Neural cell (in vitro differentiated cells): ENCODE measurements around the gene NDE1. TPM values are rescaled to one million over a fixed set of nuclear protein-coding genes. Genes with fewer than 3 reads are reported as not detected.

Experiments used
- H2AFZ ChIP-seq: fragments of 200-600, 300-800 bp; sonication (generic), shearing (Covaris generic); 2 replicates; pipeline ENCODE4 v1.6.0; 2014; ENCODE audit warnings: low read depth, mild to moderate bottlenecking, antibody characterized with exemption, low read length, moderate library complexity
- H3F3A ChIP-seq: fragments of 200-600 bp; shearing (Covaris generic); 2 replicates; pipeline ENCODE4 v1.6.1; 2016; ENCODE audit warnings: mild to moderate bottlenecking, moderate library complexity, mixed read lengths, antibody characterized with exemption, low read length; ENCODE audit not compliant: insufficient read depth, poor library complexity, severe bottlenecking
- H3K27ac ChIP-seq: fragments of 200-600, 300-800 bp; sonication (generic), shearing (Covaris generic); 2 replicates; pipeline ENCODE4 v1.5.1; 2014; ENCODE audit warnings: mild to moderate bottlenecking, low read length, moderate library complexity
- H3K27me3 ChIP-seq: fragments of 300-800, 200-600 bp; sonication (generic), shearing (Covaris generic); 2 replicates; pipeline ENCODE4 v1.6.0; 2014; ENCODE audit warnings: mild to moderate bottlenecking, low read depth, low read length, moderate library complexity; ENCODE audit not compliant: insufficient read depth
- H3K36me3 ChIP-seq: fragments of 300-800, 200-600 bp; sonication (generic), shearing (Covaris generic); 2 replicates; pipeline ENCODE4 v1.5.1; 2014; ENCODE audit warnings: mild to moderate bottlenecking, antibody characterized with exemption, low read length, moderate library complexity; ENCODE audit not compliant: insufficient read depth
- H3K4me2 ChIP-seq: fragments of 300-800, 200-600 bp; sonication (generic), shearing (Covaris generic); 2 replicates; pipeline ENCODE4 v1.6.0; 2014; ENCODE audit warnings: mild to moderate bottlenecking, low read length
- H3K4me3 ChIP-seq: fragments of 300-800, 200-600 bp; sonication (generic), shearing (Covaris generic); 2 replicates; pipeline ENCODE4 v1.5.1; 2014; ENCODE audit warnings: mild to moderate bottlenecking, low read length, moderate library complexity
- H3K79me2 ChIP-seq: fragments of 200-600 bp; shearing (Covaris generic); replicated peaks from 2 replicates; pipeline ENCODE4 v1.6.0; 2014; ENCODE audit warnings: mild to moderate bottlenecking, low read length, moderate library complexity; ENCODE audit not compliant: insufficient read depth
- H3K9ac ChIP-seq: fragments of 300-800, 200-600 bp; sonication (generic), shearing (Covaris generic); 2 replicates; pipeline ENCODE4 v1.6.1; 2016; ENCODE audit warnings: mild to moderate bottlenecking, low read length, mixed read lengths
- H3K9me2 ChIP-seq: fragments of 200-600 bp; shearing (Covaris generic); 2 replicates; pipeline ENCODE4 v1.6.1; 2016; ENCODE audit warnings: mild to moderate bottlenecking, low read length, mixed read lengths; ENCODE audit not compliant: insufficient read depth
- H3K9me3 ChIP-seq: fragments of 200-600, 300-800 bp; sonication (generic), shearing (Covaris generic); 2 replicates; pipeline ENCODE4 v1.6.1; 2016; ENCODE audit warnings: mild to moderate bottlenecking, mixed run types, low read length, moderate library complexity, mixed read lengths
- H4K20me1 ChIP-seq: fragments of 200-600 bp; shearing (Covaris generic); 2 replicates; pipeline ENCODE4 v1.6.1; 2016; ENCODE audit warnings: mild to moderate bottlenecking, mixed run types; ENCODE audit not compliant: insufficient read depth
- EP300 ChIP-seq: fragments of 450-650 bp; conservative IDR thresholded peaks from 2 replicates; pipeline ENCODE4 v1.6.1; 2014; ENCODE audit warnings: antibody characterized with exemption, mild to moderate bottlenecking, moderate library complexity; ENCODE audit not compliant: poor library complexity, severe bottlenecking
- EZH2 ChIP-seq: fragments of 200-600, 300-800 bp; shearing (Covaris generic), sonication (generic); IDR thresholded peaks from 2 replicates; pipeline ENCODE4 v1.6.1; 2014; ENCODE audit warnings: antibody characterized with exemption, low read length, borderline replicate concordance, mild to moderate bottlenecking; ENCODE audit not compliant: insufficient read depth, poor library complexity, severe bottlenecking
- MXI1 ChIP-seq: fragments of 450-650 bp; conservative IDR thresholded peaks from 2 replicates; pipeline ENCODE4 v1.6.1; 2014; ENCODE audit warnings: antibody characterized with exemption, mild to moderate bottlenecking; ENCODE audit not compliant: poor library complexity, severe bottlenecking
- POLR2AphosphoS5 ChIP-seq: IDR thresholded peaks from 2 replicates; pipeline ENCODE4 v1.6.1; 2012
- RAD21 ChIP-seq: fragments of 450-650 bp; conservative IDR thresholded peaks from 2 replicates; pipeline ENCODE4 v1.6.1; 2014; ENCODE audit warnings: antibody characterized with exemption, mild to moderate bottlenecking, moderate library complexity
- REST ChIP-seq: IDR thresholded peaks from 2 replicates; pipeline ENCODE4 v1.6.1; 2012; ENCODE audit warnings: borderline replicate concordance
- SMC3 ChIP-seq: fragments of 450-650 bp; conservative IDR thresholded peaks from 2 replicates; pipeline ENCODE4 v1.6.1; 2014; ENCODE audit warnings: antibody characterized with exemption, mild to moderate bottlenecking, moderate library complexity; ENCODE audit not compliant: poor library complexity
- TAF1 ChIP-seq: IDR thresholded peaks from 2 replicates; pipeline ENCODE4 v1.6.1; 2012; ENCODE audit warnings: low read depth
- polyA plus RNA-seq: library from polyadenylated mRNA; depleted of rRNA; stranded (reverse); fragments of >200 nt; gene quantifications from 2 replicates; pipeline ENCODE4 v1.2.3, GENCODE V29; 2014
- TF ChIP-seq, protein P1 (sequence below): fragments of 450-650 bp; IDR thresholded peaks from 2 replicates; pipeline ENCODE4 v1.5.1; 2014; ENCODE audit warnings: antibody characterized with exemption, mild to moderate bottlenecking, moderate library complexity; ENCODE audit not compliant: poor library complexity, severe bottlenecking

Gene NDE1
- polyA plus RNA-seq, 1 donor from 2014 or later, result not detected

GRCh38 chr16:15639061-15639568 lies 10.9 kb upstream of the NDE1 start:
- Histone ChIP-seq H3K79me2 (peaks cover 34% of the 10 kb centered on the region), H3K27ac (no peak overlapping the region), H3K36me3 (peaks cover 3% of the 10 kb centered on the region), H3K4me3 (no peak overlapping the region), H3K27me3 (no peaks in the 10 kb centered on the region), H3K9me2 (no peaks in the 10 kb centered on the region), H2AFZ (no peak overlapping the region), H3F3A (no peaks in the 10 kb centered on the region), H3K9me3 (no peaks in the 10 kb centered on the region), H3K9ac (no peak overlapping the region), H4K20me1 (no peaks in the 10 kb centered on the region), H3K4me2 (no peak overlapping the region)
- no peak for TF ChIP-seq SMC3
- no peak for TF ChIP-seq EZH2
- TF ChIP-seq REST, result no peak
- no peak for TF ChIP-seq POLR2AphosphoS5
- TF ChIP-seq RAD21, result no peak
- no peak for TF ChIP-seq MXI1
- no peak for TF ChIP-seq TAF1
- TF ChIP-seq, protein P1, sequence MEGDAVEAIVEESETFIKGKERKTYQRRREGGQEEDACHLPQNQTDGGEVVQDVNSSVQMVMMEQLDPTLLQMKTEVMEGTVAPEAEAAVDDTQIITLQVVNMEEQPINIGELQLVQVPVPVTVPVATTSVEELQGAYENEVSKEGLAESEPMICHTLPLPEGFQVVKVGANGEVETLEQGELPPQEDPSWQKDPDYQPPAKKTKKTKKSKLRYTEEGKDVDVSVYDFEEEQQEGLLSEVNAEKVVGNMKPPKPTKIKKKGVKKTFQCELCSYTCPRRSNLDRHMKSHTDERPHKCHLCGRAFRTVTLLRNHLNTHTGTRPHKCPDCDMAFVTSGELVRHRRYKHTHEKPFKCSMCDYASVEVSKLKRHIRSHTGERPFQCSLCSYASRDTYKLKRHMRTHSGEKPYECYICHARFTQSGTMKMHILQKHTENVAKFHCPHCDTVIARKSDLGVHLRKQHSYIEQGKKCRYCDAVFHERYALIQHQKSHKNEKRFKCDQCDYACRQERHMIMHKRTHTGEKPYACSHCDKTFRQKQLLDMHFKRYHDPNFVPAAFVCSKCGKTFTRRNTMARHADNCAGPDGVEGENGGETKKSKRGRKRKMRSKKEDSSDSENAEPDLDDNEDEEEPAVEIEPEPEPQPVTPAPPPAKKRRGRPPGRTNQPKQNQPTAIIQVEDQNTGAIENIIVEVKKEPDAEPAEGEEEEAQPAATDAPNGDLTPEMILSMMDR, result no peak
- no peak for TF ChIP-seq EP300

DNA sequence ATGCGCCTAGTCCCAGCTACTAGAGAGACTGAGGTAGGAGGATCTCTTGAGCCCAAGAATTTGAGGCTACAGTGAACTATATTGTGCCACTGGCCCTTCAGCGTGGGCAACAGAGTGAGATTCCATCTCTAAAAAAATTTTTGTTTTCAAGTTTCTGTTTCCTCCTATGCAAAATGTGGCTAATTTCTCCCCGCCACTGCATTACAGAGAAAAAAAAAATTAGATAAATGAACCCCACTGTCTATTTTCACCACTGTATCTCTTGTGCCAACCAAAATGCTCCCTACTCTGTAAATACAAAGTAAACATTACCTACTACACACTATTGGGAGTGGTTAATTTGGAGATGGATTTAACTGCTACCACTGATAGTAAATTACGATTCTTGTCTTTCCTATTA lies 9.1 kb upstream of the NDE1 start:
- no peaks in the 10 kb centered on the region for H3K9me3 ChIP-seq
- H3K36me3 ChIP-seq, result peaks cover 3% of the 10 kb centered on the region
- no peak overlapping the region for H3K4me2 ChIP-seq
- no peak overlapping the region for H3K27ac ChIP-seq
- no peak overlapping the region for H2AFZ ChIP-seq
- TF ChIP-seq, protein P1, result no peak
- TF ChIP-seq MXI1 (no peak), EZH2 (no peak)
- no peaks in the 10 kb centered on the region for H4K20me1 ChIP-seq
- H3K4me3 ChIP-seq, result peak overlapping the region; percentile 90
- H3K9ac ChIP-seq, result no peak overlapping the region
- no peaks in the 10 kb centered on the region for H3K27me3 ChIP-seq
- H3K79me2 ChIP-seq, result peaks cover 29% of the 10 kb centered on the region
- H3K9me2 ChIP-seq, result no peaks in the 10 kb centered on the region
- H3F3A ChIP-seq, result no peaks in the 10 kb centered on the region
